Jurkat, Clone E6-1 (cell line): ENCODE measurements around the gene ZNF845. TPM values are rescaled to one million over a fixed set of nuclear protein-coding genes. Genes with fewer than 3 reads are reported as not detected.
"Not testable (repeated sequence)": the region's sequence is repeated elsewhere in the genome, so short reads cannot be mapped to it uniquely, and the experiment has no call there.

Experiments used
- DNase-seq: peaks from one replicate; pipeline ENCODE4 v3.0.0-alpha.2; 2011; ENCODE audit warnings: low read depth, low spot score
- H3K4me3 ChIP-seq: 2 replicates; pipeline ENCODE4 v1.5.1; 2011; ENCODE audit warnings: mild to moderate bottlenecking, low read length, control low read depth, moderate library complexity
- polyA plus RNA-seq: library from polyadenylated mRNA; unstranded; fragments of >200 nt; gene quantifications from one replicate; pipeline ENCODE4 v1.2.1, GENCODE V29; 2012; ENCODE audit warnings: missing spikeins; ENCODE audit not compliant: insufficient read length, insufficient read depth

The ZNF845 gene
- 3.0 TPM for polyA plus RNA-seq

DNA sequence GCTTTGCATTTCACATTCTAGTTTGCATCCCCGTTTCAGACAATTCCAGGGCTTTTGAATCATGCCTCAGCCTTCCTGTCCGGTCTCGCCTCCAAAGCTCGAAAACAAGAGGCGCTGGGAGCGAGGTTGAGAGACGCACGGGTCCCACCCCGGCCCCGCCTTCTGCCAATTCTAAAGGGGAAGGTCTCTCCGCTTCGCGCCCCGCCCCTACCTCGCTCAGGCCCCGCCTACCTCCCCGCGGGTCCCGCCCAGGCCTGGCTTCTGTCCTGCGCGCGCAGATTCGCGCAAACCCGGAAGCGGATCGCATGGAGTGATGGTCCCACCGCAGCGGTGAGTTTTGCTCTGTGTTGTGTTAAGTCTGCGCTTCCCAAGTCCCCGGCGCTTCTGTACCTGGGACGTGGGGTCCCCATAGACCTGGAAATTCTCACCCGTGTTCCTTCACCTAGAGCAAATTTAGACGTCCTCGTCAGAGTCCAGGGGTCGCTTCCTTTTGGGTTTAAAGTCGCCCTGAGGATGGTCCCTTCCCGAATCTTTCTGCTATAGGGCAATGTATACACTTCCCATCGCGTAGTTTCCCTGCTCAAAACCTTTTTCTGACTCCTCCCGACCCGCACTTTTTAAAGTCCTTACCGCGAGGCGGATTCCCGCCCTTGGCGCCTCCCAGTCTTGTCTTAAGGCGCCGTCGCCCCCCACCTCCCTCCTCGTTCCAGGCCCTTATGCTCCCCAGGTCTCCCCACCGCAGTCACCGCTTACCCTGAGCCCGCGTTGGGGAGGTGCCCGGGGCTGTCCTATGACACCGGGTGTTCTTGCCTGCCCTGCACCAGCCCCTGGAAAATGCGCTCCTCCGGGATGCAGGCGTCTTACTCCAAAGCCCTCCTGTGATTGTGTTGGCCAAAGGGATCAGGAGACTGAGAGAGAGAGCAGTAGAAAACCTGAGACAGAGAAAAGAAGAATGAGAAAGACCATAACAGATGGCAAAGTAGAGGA, at the start of gene ZNF845:
ZNF845 (plus strand) TSS at position 287 of the 987 bp plus-strand sequence. CDS start 7,559 bp downstream, outside the sequence.
- peak within 1 kb of the TSS; percentile 77 for H3K4me3 ChIP-seq
- peak; percentile 64 for DNase-seq

GRCh38 chr19:53285087-53285486, 48.5 kb upstream of the ZNF845 start:
- H3K4me3 ChIP-seq = no peak overlapping the region
- no peak for DNase-seq

DNA sequence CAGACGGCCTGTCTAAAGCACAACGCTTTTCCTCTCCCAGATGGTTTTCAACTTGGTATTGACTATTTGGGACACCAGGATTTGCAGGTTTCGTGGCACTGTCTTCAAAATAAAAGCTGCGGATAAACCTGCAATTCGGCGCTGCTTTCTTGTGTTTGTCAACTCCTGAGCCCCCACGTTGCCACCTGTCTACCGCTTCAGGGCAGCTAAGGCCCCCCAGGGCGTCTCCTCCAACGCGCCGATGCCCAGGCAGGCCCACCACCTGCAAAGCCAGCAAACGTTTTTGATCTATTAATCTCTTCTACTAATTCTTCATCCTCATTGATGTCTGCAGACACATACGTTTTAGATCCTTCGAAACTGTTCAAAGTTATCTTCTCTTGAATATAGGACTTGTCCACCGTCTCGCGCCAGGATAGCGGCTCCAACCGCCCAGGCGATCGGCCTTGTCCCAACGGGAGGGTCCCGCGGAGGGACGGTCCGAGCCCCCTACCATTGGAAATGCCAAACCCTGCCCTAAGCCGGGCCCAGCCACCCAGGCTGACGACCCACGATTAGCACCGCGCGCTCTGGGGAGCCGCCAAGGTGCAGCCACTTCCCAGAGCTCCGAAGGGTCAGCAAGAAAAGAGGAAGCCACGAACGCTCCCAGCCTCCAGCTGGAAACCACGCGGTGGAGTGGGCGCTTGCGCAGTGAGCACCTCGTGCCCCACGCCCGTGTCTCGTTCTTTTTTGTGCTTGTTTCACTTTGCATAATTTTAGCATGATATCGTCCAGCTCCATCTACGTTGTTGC, 42.6 kb upstream of the ZNF845 start:
- H3K4me3 ChIP-seq = no peak overlapping the region
- DNase-seq = no peak

DNA sequence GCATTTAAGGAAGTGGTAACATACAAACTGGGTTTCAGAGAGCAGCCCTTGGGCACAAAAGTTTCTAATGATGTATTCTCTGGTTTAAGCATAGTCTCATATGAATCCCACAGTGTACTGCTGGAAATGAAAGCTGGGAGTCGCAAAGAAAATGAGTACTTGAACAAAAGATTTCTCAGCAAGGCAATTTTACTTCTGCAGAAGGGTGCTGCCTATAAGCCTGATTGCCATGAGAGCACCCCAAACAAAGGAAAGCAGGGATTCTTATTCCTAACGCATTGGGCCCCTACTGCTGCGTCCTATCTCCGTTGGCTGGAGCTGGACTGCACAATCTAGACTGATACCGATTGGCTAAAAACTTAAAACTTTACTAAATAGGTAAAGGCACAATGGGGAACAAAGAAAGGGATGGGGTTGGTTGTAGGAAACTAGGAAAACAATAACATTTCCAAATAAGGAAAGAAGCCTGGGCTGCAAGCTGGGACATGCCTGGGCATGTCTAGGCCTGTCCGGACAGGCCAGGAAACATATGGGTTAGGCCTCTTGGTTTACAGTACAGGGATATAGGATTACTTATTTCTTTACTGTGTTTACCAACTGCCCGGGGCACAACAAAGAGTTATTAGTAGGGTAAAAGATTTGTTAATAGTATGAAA, 38.6 kb upstream of the ZNF845 start:
- H3K4me3 ChIP-seq = no peak overlapping the region
- DNase-seq = no peak

DNA sequence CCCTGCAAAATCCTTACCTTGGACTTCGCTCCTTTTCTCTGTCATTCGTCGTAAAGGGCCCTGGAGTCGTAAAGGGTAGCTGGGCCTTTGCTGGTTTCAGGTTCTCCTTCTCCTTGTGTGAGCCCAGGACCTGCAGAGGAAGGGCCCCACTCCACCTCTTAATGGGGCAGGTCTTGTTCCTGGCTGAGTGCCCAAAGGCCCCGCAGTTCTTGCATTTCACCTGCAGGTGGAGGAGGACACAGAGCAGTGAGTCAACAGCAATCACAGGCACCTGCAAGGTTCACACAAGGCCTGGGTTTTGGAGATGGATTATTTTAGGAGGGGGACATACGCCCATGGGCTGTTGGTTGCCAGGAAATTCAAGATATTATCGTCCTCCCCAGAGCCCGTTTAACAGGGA, 32.2 kb upstream of the ZNF845 start:
- DNase-seq, H3K4me3 ChIP-seq: not testable (repeated sequence)

GRCh38 chr19:53308339-53308811, 25.2 kb upstream of the ZNF845 start:
- no peak for DNase-seq
- H3K4me3 ChIP-seq = no peak overlapping the region

- DNase-seq = no peak
- no peak overlapping the region for H3K4me3 ChIP-seq
Measured at GRCh38 chr19:53311044-53311443, 22.5 kb upstream of the ZNF845 start.

- DNase-seq = no peak
- no peak overlapping the region for H3K4me3 ChIP-seq
Measured at GRCh38 chr19:53311897-53312296, 21.7 kb upstream of the ZNF845 start.

DNA sequence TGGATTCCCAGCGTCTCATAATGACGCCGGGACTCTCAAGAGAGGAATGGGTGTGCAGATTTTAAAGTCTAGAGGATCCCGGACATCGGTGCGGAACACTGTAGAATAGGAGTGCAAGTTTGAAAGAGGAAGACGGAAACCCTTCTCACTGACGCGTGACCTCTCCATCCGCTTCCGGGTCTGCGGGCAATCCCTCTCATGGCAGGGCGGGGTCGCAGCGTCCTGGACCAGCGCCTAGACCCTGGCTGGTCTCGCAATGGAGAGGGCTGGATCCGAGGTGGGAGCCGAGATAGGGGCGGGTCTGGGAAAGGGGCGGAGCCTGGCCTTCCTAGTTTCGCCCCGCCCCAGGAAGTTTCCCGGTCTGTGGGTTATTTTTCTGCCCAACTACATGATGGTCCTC, 4.6 kb upstream of the ZNF845 start:
- no peak for DNase-seq
- no peak overlapping the region for H3K4me3 ChIP-seq

DNA sequence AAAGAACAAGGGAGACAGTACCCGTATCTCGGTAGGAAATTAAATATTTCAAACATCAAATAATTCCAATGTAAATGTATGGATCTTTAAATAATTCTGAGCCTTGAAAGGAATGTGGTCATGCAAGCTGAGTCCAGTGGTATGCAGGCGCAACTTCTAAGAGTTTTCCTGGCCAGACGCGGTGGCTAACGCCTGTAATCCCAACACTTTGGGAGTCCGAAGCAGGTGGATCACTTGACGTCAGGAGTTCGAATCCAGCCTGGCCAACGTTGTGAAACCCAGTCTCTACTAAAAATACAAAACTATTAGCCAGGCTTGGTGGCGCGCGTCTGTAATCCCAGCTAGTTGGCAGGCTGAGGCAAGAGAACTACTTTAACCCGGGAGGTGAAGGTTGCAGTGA, 1.1 kb upstream of the ZNF845 start:
- DNase-seq = no peak
- H3K4me3 ChIP-seq = no peak overlapping the region

GRCh38 chr19:53333066-53333462, 485 bp upstream of the ZNF845 start:
- no peak for DNase-seq
- peak overlapping the region; percentile 77 for H3K4me3 ChIP-seq

DNA sequence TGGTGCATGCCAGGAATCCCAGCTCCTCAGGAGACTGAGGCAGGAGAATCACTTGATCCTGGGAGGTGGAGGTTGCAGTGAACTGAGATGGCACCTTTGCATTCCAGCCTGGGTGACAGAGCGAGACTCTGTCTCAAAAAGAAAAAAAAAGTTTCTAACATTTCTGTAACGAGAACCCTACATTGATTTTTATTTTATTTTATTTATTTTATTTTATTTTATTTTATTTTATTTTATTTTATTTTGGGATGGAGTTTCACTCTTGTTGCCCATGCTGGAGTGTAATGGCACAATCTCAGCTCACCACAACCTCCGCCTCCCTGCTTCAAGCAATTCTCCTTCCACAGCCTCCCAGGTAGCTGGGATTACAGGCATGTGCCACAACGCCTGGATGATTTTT, 10.9 kb downstream of the ZNF845 start:
- not testable (repeated sequence) for H3K4me3 ChIP-seq, DNase-seq

- DNase-seq = no peak
- no peak overlapping the region for H3K4me3 ChIP-seq
Measured at GRCh38 chr19:53355739-53356138, 22.2 kb downstream of the ZNF845 start.

DNA sequence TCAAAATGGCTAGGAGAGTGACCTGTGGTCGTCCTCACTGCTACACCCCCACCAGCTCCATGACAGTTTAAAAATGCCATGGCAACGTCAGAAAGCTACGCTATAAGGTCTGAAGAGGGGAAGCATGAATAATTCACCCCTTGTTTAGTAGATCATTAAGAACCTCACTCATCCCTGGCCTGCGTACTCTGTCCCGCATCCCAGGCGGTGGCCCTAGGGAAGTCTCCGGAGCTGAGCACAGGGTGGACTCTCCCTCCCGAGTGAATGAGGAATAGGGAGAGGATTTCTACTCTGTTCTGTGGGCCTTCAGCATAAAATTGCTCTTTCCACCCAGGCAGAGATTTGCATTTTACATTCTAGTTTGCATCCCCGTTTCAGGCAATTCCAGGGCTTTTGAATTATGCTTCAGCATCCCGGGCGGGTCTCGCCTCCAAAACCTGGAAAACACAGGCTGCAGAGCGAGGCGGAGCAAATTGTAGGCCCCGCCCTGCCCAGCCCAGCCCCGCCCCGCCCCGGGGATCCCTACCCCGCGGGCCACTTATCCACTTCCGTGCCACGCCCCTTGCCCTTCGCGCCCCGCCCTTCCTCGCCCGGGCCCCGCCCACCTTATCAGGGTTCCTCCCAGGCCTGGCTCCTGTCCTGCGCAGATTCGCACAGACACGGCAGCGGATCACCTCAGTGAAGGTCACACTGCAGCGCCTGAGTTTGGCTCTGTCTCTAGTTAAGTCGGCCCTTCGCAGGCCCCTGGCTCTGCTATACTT, 24.5 kb downstream of the ZNF845 start:
- no peak for DNase-seq
- no peak overlapping the region for H3K4me3 ChIP-seq

- H3K4me3 ChIP-seq, DNase-seq: not testable (repeated sequence)
Measured at GRCh38 chr19:53360056-53360455, 26.5 kb downstream of the ZNF845 start.

GRCh38 chr19:53365134-53365898, 31.8 kb downstream of the ZNF845 start, which contains the start of gene ZNF525:
Gene ZNF525 (plus strand): TSS chr19:53365705. CDS start chr19:53372282, 6,577 bp downstream.
- H3K4me3 ChIP-seq = peak within 1 kb of the TSS; percentile 62
- DNase-seq = peak; percentile 71

DNA sequence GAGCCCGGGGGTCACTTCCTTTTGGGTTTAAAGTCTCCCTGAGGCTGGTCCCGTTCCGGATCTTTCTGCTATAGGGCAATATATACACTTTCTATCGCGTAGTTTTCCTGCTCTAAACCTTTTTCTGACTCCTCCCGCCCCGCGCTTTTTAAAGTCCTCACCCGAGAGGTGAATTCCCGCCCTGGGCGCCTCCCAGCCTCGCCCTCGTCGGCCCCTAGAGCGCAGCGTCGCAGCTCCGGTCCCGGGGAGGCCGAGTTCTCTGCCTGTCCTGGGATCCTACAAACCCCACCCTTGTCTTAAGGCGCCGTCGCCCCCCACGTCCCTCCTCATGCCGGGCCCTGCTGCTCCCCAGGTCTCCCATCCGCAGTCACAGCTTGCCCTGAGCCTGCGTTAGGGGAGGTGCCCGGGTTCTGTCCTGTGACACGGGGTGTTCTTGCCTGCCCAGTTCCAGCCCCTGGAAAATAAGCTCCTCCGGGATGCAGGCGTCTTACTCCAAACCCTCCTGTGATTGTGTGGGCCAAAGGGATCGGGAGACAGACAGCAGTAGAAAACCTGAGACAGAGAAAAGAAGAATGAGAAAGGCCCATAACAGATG, 32.4 kb downstream of the ZNF845 start:
- DNase-seq = no peak
- H3K4me3 ChIP-seq = peak overlapping the region; percentile 62
